ENCODE data around the gene GABRR2. TPM values are rescaled to one million over a fixed set of nuclear protein-coding genes. Genes with fewer than 3 reads are reported as not detected.

Gene GABRR2
- total RNA-seq, 1 donor = not detected

GRCh38 chr6:89351671-89352277 is 36.7 kb upstream of the GABRR2 start:
- peak overlapping the region; percentile 92 for H2AFZ ChIP-seq (ENCODE audit: low read length)
- H3K4me3 ChIP-seq (ENCODE audit: insufficient read depth, low read length) = peak overlapping the region; percentile 98
- H3K27me3 ChIP-seq (ENCODE audit: insufficient read depth, low read length) = peaks cover 4% of the 10 kb centered on the region
- peaks cover 22% of the 10 kb centered on the region for H3K4me1 ChIP-seq (ENCODE audit: insufficient read depth, low read length)
- no peak for DNase-seq (ENCODE audit: insufficient read length, low spot score, missing footprints)
- no peaks in the 10 kb centered on the region for H3K36me3 ChIP-seq (ENCODE audit: insufficient read depth, low read length)
- H3K4me2 ChIP-seq (ENCODE audit: insufficient read depth, low read length) = peak overlapping the region; percentile 95
- no peaks in the 10 kb centered on the region for H3K9me3 ChIP-seq (ENCODE audit: low read depth, low read length)
- H3K27ac ChIP-seq (ENCODE audit: low read depth, low read length) = peak overlapping the region; percentile 90
- H3K79me2 ChIP-seq (ENCODE audit: insufficient read depth, low read length) = peaks cover 57% of the 10 kb centered on the region
- no peak for TF ChIP-seq CTCF (IDR thresholded peaks at IDR 0.05; ENCODE audit: extremely low read depth, low read depth, low read length)
- peaks cover 43% of the 10 kb centered on the region for H4K20me1 ChIP-seq (ENCODE audit: insufficient read depth, low read length)

- Histone ChIP-seq H4K20me1 (ENCODE audit: insufficient read depth, low read length) (peaks cover 46% of the 10 kb centered on the region), H3K4me1 (ENCODE audit: insufficient read depth, low read length) (peaks cover 22% of the 10 kb centered on the region), H2AFZ (ENCODE audit: low read length) (no peak overlapping the region), H3K9me3 (ENCODE audit: low read depth, low read length) (no peaks in the 10 kb centered on the region), H3K27me3 (ENCODE audit: insufficient read depth, low read length) (no peaks in the 10 kb centered on the region), H3K4me3 (ENCODE audit: insufficient read depth, low read length) (peak overlapping the region; percentile 3), H3K27ac (ENCODE audit: low read depth, low read length) (no peak overlapping the region), H3K4me2 (ENCODE audit: insufficient read depth, low read length) (peak overlapping the region; percentile 95), H3K36me3 (ENCODE audit: insufficient read depth, low read length) (no peaks in the 10 kb centered on the region), H3K79me2 (ENCODE audit: insufficient read depth, low read length) (peaks cover 71% of the 10 kb centered on the region)
- TF ChIP-seq CTCF (IDR thresholded peaks at IDR 0.05; ENCODE audit: extremely low read depth, low read depth, low read length) = no peak
- no peak for DNase-seq (ENCODE audit: insufficient read length, low spot score, missing footprints)
These were observed 35.3 kb upstream of the GABRR2 start for GRCh38 chr6:89350281-89350966.

- no peak for DNase-seq (ENCODE audit: insufficient read length, low spot score, missing footprints)
- Histone ChIP-seq H3K27me3 (ENCODE audit: insufficient read depth, low read length) (no peaks in the 10 kb centered on the region), H3K79me2 (ENCODE audit: insufficient read depth, low read length) (peaks cover 86% of the 10 kb centered on the region), H3K4me2 (ENCODE audit: insufficient read depth, low read length) (no peak overlapping the region), H2AFZ (ENCODE audit: low read length) (no peak overlapping the region), H4K20me1 (ENCODE audit: insufficient read depth, low read length) (peaks cover 61% of the 10 kb centered on the region), H3K27ac (ENCODE audit: low read depth, low read length) (no peak overlapping the region), H3K36me3 (ENCODE audit: insufficient read depth, low read length) (no peaks in the 10 kb centered on the region), H3K9me3 (ENCODE audit: low read depth, low read length) (no peaks in the 10 kb centered on the region), H3K4me1 (ENCODE audit: insufficient read depth, low read length) (peaks cover 22% of the 10 kb centered on the region), H3K4me3 (ENCODE audit: insufficient read depth, low read length) (no peak overlapping the region)
- no peak for TF ChIP-seq CTCF (IDR thresholded peaks at IDR 0.05; ENCODE audit: extremely low read depth, low read depth, low read length)
These were observed 33.3 kb upstream of the GABRR2 start for GRCh38 chr6:89348372-89348771.

- Histone ChIP-seq H3K27me3 (ENCODE audit: insufficient read depth, low read length) (no peaks in the 10 kb centered on the region), H3K4me2 (ENCODE audit: insufficient read depth, low read length) (no peak overlapping the region), H3K4me1 (ENCODE audit: insufficient read depth, low read length) (peaks cover 22% of the 10 kb centered on the region), H3K36me3 (ENCODE audit: insufficient read depth, low read length) (peaks cover 2% of the 10 kb centered on the region), H3K4me3 (ENCODE audit: insufficient read depth, low read length) (no peak overlapping the region), H4K20me1 (ENCODE audit: insufficient read depth, low read length) (peaks cover 62% of the 10 kb centered on the region), H2AFZ (ENCODE audit: low read length) (no peak overlapping the region), H3K27ac (ENCODE audit: low read depth, low read length) (no peak overlapping the region), H3K79me2 (ENCODE audit: insufficient read depth, low read length) (peaks cover 88% of the 10 kb centered on the region), H3K9me3 (ENCODE audit: low read depth, low read length) (no peaks in the 10 kb centered on the region)
- TF ChIP-seq CTCF (IDR thresholded peaks at IDR 0.05; ENCODE audit: extremely low read depth, low read depth, low read length) = no peak
- DNase-seq (ENCODE audit: insufficient read length, low spot score, missing footprints) = peak; percentile 83
These were observed 32.7 kb upstream of the GABRR2 start for GRCh38 chr6:89347825-89348224.
